EL (cell line): ENCODE results near the gene THADA.

ENCODE experiments used
- DNase-seq: peaks from one replicate; pipeline ENCODE4 v3.0.0-alpha.2; 2016

THADA gene

DNA sequence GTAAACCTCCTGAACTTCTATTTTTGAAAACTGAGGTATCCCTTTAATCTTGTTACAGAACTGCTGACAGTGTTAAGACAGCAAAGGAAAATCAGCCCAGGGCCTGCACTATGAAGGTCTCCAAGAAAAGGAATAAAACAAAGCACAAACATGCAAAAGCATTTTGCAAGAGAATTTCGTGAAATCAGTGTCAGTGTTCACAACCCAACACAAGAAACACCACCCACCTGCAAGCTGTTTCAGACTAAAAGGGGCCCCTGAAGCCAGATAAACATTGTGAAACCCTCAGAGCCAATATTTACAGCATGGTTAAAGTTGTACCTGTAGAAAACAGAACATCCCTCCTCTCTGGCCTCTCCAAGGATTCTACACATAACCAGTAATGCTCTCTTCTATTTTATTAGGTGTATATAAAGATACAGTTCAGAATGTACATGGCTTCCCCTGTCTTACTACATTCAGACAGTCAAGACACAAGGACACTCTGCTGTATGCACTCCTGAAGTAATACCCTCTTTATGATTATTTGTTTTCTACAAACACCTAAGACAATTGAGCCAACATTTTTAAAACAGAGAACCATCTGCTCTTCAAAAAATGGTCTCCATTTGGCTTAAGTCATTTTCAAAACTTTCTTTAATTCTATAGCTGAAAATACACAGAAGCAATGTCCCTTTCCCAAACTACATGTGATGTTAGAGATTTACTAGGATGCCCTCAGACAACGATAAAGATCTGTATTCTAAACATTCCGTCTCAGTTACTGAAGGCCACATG, 219.9 kb downstream of the THADA start:
- no peak for DNase-seq

DNA sequence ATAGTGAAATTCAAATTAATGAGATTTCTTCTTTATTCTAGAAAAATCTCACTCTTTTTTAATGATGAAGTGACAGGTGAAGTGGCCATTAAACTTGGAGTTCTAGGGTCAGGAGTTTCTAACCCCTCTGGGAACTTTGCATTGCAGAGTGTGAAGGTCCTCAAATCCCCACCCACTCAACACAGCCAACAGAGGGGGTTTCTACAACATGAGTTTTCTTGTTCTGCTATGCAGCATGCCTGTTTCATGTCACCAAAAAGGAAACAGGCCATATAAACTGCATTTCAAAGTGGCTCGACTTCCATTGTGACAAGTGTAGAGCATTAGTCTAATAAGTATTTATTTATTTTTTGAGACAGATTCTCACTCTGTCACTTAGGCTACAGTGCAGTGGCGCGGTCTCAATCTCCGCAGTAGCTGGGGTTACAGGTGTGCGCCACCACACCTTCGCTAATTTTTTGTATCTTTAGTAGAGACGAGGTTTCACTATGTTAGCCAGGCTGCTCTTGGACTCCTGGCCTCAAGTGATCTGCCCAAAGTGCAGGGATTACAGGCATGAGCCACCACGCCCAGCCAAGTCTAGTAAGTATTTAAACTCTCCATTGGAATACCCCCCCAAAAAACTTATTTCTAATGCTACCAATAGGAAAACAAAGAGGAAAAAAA, 223.3 kb downstream of the THADA start:
- DNase-seq: no peak

DNA sequence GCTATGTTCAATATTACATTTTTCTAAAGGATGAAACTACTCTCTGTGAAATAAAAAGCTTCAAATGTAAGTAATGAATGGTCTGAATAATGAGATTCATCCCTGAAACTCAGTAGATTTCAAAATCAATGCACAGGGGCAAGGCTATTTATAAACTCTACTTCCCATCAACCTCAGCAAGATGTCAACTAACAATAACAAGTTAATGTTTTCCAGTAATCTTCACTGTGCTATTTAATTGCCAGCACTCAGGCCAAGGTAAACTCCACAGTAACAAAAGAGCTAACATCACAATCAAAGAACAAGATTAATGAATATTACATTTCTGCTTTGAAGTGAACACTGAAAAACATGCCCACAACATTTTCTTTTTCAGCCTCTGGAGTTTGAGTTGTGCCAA, 225.1 kb downstream of the THADA start:
- DNase-seq: no peak

DNA sequence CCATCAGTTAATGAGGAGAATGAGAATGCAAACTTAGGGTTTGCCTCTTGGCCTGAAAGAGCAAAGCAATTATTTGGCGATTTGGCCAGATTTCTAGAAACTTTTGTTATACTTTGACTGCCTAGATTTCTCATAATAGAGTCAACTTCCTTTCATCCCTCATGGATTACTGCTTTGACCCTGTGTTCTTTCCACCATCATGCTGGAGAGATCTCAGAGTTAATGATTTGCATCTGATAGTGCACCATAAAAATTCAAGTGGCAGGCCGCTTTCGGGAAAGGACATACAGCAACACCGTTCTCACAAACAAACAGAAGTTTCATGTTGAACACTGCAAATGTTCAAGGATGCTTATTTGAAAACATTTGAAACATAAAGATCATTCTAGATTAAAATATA, 225.7 kb downstream of the THADA start:
- no peak for DNase-seq

DNA sequence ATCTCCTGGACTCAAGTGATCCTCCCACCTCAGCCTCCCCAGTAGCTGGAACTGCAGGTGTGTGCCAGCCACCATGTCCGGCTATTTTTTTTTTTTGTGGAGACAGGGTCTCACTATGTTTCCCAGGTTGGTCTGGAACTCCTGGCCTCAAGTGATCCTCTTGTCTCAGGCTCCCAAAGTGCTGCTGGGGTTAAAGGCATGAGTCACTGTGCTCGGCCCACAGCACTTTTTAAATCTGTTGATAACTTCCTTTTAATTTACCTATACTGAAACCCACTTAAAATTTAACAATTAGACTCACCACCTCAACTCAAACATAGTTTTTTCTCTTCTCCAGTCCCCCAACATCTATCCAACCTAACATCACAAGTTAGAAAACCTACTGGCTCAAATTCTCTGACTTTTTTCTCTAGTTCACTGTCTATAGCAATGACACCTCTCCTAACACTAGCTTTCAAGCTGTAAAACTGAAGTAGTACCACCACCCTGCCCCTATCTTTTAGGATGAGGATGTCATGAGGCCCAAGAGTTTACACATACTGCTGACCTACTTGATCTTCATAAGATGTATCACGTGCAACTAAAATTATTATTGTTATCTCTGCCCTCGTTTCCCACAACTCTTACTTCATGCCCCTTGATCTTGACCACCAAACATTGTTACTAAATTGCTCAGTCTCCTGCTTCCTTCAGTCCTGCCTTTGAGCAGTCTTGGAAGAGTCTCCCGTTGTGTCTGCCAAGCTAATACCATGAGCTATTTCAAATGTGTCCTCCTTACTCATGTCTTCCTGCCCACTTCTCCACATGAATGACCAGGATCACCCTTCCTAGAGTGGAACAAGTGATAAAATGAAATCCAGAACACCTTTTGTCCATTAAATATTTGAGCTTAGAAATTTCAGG, 227.1 kb downstream of the THADA start:
- DNase-seq: no peak

DNA sequence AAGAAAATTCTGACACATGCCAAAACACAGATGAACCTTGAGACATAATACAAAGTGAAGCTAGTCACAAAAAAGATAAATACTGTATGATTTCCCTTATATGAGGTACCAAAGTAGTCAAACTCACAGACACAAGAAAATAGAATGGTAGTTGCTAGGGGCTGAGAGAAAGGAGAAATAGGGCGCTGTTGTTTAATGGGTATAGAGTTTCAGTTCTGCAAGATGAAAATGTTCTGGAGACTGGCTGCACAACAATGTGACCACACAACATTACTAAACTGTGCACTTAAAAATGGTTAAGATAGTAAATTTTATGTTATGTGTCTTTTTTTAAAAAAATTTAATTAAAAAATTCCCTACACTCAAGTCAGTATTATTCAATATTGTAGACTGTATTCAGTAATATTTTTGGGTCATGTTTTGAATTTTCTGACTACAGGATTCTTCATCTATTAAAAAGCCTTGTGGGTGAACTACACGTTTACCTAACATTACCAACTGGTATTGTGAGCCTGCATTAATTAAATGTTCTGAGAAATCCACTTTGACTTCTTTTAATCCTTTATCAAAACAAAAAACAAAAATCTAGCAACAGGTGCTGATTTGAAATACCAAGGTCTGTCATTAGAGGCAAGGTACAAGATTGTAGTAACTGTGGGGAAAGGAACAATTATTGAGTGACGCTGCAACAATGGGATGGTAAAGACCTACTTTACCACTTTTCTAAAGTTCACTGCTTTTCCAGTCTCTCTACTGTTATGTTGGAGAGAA, 228.6 kb downstream of the THADA start:
- DNase-seq: no peak

DNA sequence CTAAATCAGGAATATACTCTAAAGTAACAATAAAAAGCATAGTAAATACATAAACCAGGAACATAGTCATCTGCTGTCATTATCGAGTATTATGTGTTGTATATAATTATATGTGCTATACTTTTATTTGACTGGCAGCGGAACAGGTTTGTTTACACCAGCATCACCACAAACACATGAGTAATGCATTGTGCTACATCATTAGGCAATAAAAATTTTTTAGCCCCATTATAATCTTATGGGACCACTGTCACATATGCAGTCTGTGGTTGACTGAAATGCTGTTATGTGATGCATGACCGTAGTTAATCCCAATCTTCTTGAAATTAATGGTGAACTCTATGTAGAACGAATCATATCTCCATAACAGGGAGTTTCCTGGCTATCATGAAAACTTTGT, 232.7 kb downstream of the THADA start:
- no peak for DNase-seq

DNA sequence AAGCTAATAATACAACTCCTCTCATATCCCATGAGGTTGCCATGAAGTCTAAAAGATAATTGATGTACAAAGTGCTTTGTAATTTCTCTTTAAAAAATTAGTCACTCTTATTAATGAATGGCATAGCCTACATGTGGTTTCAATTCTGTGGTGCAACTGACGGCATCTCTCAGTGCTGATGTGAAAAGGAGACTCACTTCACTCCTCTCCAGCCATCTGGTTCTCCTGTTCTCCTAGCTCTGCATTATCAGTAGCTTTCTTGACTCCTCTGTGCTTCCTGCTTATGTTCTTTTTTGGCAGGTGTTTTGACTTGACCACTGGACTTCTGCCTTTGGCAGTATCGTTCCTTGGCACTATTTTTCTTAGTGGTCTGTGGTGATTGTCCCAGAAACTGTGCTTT, 234.6 kb downstream of the THADA start:
- no peak for DNase-seq

DNA sequence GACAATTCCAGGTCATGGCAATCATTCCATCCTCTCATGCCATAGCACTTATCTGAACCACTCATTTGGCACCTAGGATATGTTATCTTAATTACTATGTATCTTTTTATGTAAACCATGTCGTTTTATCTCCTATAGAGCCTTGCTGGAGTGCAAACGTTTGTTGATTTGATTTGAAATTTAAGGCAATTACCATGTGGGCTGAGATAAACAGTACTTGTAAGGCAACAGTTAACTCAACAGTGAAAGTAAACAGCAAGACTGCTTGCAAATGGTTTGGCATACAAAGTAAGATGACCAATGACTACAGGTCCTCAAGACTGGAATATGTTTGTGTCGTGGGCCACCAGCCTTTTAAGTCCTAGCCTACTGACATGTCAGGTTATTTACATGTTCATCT, 235.7 kb downstream of the THADA start:
- DNase-seq: no peak

DNA sequence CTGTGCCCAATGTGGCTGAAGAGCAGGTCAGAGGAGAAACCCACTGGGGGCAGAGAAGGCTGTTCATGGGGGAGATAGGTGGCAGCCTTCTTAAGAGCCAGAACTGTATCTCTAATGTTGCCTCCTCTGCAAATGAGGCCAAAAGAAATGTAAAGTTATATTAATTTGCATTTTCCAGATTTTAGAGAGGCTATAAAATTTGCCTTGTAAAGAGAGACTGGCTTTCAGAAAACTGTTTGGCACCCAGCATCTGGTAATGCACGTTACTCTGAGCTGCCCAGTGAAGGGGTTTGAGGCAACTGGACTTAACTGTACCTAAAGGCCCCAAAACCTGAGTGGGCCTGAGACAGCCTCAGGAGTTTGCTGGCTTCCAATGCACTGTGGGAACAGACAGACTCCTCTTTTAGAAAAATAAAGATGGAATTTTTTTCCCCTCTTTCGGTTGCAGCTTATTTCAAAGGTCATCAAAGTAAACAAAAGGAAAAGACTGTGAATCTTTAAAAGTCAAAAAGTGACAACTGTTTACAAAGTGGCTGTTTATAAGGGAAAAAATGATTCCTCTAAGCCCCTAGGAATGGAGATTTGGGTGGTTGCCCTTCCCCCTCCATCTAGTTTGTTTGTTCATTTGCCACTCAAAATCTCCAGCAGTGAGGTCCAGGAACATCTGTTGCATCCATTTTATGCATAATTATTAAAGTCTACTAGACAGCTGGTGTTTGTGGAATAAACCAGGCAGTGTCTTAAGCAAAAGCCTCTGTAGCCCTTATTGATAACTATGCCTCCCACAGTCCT, 237.2 kb downstream of the THADA start:
- no peak for DNase-seq

DNA sequence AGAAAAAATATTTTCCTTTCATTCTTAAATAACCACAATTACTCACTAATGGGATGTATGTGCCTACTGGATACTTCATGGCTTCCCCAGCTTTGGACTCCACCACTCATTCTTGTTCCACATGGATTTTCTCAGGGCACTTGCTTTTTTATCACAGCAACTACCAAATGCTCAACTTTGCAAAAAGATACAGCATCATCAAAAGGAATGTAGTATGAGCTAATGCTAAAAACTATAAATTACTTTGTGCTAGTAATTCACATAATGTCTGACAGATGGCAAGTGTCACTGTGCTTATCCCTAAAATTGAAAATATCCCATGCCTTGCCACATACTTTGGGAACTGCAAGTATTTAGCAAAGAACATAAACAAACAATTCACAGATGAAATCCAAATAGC, 239.1 kb downstream of the THADA start:
- DNase-seq: peak; percentile 75

DNA sequence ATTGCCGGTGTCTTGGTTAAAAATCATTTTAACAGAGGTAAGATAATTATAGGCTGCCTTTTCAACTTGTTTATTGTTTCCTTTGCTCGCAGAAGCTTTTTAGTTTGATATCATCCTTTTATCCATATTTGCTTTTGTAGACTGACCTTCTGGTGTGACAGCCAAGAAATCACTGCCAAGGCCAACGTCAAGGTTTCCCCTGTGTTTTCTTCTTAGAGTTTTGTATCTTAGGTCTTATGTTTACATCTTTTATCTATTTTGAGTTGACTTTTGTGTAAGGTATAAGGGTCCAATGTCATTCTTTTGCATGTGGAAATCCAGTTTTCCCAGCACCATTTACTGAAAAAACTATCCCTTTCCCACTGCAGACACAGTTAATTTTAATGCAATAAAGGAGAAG, 240.4 kb downstream of the THADA start:
- DNase-seq: no peak

DNA sequence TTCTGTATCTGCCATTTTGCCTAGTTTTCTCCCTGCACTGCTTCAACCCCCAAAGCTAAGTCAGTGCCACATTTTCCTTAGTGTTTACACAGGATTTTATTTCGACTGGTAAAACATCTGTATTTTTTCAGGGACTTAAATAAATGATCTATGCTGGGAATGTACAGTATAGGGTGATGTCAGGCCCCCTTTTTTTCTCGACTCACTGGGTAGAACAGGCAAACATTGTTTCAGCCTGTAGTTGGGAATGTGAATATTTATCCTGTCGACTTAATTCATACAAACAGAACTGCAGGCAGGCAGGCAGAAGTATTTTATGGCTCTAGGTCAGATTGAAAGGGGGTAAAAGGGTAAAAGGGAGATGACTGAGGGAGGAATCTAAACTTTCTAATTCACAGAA, 245.9 kb downstream of the THADA start:
- no peak for DNase-seq

DNA sequence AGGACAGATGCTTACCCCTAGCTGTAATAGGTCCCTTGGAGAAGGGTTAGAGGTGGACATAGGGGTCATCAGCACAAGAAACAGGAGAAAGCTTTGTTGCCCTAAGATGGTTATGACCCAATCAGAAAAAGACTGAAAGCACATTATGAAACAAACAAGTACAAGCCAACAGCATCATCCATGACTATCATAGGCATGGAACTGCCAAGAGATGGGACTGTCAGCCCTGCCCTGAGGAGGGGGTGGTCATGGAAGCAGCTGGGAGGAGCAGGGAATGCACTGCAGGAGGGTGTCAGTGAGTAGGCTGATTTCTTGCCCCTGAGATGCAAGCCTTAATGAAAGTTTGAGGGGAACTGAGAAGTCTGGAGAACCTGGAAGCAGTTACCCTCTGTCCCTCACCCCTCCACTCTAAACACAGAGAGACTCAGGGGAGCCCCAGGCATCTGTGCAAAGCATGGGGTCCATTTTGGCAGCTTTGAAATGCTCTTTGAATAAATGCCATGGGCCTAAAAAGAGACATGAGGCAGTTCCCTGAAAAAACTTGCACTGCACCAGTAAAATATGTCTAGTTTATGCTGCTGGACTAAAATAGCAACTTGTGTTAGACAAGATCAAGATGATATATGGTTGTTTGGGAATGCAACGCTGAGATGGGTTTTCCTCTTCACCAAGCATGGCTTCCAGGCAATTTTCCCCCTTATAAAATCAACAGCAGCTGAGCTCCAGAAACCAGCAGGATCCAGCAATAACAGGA, 246.8 kb downstream of the THADA start:
- no peak for DNase-seq

DNA sequence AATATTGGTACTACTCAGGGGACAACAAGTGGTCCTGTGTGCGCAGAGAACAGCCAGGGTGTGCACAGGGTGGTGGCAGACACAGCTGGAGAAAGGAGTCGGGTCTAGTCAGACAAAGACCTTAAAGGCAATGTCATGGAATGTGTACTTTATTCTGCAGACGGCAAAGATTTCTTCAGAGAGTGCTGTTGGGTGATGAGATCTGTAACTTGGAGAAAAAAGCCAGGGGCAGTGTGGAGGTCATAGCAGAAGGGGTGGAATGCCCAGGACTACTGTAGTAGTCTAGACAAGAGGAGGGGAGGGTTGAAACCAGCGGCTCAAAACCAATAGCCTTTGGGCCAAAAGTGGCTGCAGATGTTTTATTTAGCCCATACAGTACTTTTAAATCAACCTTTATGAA, 248.1 kb downstream of the THADA start:
- DNase-seq: no peak

DNA sequence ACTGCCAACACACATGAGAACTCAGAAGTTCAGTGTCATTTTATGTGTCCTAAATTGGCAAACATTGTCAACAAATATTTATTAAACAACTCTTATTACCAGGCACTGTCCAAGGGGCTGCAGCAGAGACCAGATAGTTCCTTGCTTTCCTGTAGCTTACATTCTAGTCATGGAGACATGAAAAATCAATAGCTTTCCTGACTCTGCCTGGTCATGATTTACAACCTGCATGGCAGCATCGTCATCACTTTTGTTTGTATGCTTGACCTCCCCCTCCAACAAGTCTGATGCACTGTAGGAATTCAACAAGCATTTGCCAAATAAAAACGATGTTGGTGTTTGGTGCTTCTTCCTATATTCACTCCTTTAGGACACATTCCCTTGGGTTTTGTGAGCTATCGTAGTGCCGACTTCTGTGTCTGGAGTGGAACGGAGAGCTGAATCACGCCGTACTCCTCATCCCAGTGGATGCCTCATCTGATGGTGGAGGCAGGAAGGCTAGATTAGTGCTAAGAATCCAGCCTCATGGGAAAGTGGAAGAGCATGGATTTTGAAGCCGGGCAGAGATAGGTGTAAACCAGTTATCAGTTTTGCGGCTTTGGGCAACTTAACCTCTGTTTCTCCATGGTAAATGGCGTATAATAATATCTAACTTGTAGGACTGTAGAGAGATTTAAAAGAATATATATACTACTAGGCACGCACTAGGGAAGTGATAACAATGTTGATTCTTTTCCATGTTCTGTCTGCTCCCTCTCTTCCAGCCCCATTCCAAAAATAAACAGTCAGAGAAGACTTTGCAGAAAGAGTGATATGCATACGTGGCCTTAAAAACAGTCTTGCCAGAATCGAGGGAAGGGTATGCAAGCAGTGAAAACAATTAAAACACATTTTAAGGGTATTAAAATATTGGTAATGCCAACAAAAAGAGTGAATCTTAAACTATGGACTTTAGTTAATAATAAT, 249.0 kb downstream of the THADA start:
- no peak for DNase-seq

DNA sequence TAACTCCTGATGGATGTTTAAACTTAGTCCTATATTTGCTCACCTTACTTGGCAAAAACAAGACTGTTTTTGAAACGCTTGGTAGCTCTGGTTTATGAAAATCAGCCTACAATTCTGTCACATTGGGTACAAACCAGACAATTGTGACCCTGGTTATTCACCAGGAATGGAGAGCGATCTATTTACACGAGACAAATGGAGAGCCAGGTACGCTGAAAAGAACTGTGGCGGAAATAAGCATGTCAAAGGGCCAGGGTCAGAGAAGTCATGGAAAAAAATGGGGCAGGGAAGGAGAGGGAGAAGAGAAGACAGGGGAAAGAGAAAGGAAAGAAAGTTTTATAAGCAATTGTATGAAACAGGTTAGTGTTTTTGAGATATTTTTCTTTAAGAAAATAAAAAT, 250.0 kb downstream of the THADA start:
- DNase-seq: no peak

DNA sequence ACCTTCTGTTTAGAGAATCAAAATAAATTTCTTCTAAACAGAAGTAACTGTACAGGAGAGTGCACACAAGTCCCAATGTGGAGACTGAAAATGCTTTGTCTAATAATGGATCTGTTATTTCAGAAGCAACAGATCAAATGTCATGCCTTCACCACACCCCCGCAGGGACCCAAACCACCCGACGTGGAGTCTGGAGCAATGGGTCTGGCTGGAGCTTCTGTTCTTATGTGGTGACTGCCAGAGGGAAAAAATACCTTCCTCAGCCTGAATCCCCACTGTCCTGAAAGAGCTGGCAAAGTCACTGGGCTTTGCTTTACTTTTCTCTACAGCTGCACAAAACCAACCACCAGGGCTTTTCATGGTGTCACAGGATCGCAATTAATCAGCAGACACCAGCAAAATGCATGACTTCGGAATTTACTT, 250.4 kb downstream of the THADA start:
- no peak for DNase-seq

DNA sequence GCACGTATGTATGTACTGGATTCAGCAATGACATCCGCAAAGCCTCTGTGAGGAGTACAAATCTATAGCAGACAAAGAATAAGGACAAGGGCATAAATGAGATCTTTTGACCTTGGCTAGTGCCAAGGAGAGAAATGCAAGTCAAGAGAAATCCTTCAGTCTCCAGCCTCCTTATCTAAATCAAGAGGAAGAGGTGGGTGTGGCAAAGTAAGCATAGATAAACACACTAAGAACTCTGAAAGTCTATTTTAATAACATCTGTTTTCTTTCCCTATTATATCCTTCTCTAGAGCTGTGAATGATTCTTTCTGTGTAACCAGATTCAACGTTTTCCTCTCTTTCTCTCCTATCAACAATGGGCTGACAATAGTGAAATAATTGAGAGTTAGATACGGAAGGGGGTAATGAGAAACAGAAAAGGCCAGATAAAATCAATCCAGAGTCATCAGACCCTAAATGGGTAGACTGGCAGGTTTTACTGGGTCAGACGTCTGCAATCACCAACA, 250.9 kb downstream of the THADA start:
- DNase-seq: no peak
